HFFc6 (cell line): ENCODE results near the gene ANTXR1. TPM values are rescaled to one million over a fixed set of nuclear protein-coding genes. Genes with fewer than 3 reads are reported as not detected.

Source experiments
- DNase-seq: peaks from one replicate; pipeline ENCODE4 v3.0.0-alpha.2; 2018
- H3K27ac Mint-ChIP-seq: 2 replicates; pipeline ENCODE4 v1.8.0; 2020; ENCODE audit warnings: mild to moderate bottlenecking, mixed read lengths
- H3K27me3 Mint-ChIP-seq: 2 replicates; pipeline ENCODE4 v1.8.0; 2021; ENCODE audit warnings: mild to moderate bottlenecking, moderate library complexity, mixed read lengths; ENCODE audit not compliant: insufficient read depth
- H3K36me3 Mint-ChIP-seq: 2 replicates; pipeline ENCODE4 v1.8.0; 2021; ENCODE audit warnings: low read depth, mixed read lengths
- H3K4me1 Mint-ChIP-seq: 2 replicates; pipeline ENCODE4 v1.8.0; 2020; ENCODE audit warnings: low read depth, mixed read lengths
- H3K4me3 Mint-ChIP-seq: 2 replicates; pipeline ENCODE4 v1.8.0; 2020; ENCODE audit warnings: mild to moderate bottlenecking, moderate library complexity, mixed read lengths
- H3K9me3 Mint-ChIP-seq: 2 replicates; pipeline ENCODE4 v1.8.0; 2020; ENCODE audit warnings: mild to moderate bottlenecking, mixed read lengths
- total RNA-seq, 6 experiments: library from RNA; stranded (reverse); fragmentation: NEBNext Ultra II Directional; extraction: Animal tissue kit (Norgen Biotek cat#: 25700); gene quantifications; 2 replicates in 1 of 6; 3 replicates in 5 of 6; pipeline ENCODE4 v1.2.3, GENCODE V29; 2021
- TF ChIP-seq, protein P1 (sequence below): fragments of 200-600 bp; sonication (generic); IDR thresholded peaks from 2 replicates; pipeline ENCODE4 v1.5.0; 2021; ENCODE audit warnings: antibody characterized with exemption, mild to moderate bottlenecking

ANTXR1 gene
- total RNA-seq, 6 experiments from 2014 or later, result 98.0 to 137 (median 124) TPM

GRCh38 chr2:69164061-69164778, 151.2 kb downstream of the ANTXR1 start:
- H3K4me1 Mint-ChIP-seq, result peaks cover 80% of the 10 kb centered on the region
- TF ChIP-seq, protein P1, sequence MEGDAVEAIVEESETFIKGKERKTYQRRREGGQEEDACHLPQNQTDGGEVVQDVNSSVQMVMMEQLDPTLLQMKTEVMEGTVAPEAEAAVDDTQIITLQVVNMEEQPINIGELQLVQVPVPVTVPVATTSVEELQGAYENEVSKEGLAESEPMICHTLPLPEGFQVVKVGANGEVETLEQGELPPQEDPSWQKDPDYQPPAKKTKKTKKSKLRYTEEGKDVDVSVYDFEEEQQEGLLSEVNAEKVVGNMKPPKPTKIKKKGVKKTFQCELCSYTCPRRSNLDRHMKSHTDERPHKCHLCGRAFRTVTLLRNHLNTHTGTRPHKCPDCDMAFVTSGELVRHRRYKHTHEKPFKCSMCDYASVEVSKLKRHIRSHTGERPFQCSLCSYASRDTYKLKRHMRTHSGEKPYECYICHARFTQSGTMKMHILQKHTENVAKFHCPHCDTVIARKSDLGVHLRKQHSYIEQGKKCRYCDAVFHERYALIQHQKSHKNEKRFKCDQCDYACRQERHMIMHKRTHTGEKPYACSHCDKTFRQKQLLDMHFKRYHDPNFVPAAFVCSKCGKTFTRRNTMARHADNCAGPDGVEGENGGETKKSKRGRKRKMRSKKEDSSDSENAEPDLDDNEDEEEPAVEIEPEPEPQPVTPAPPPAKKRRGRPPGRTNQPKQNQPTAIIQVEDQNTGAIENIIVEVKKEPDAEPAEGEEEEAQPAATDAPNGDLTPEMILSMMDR, result no peak
- peaks cover 39% of the 10 kb centered on the region for H3K36me3 Mint-ChIP-seq
- peak; percentile 88 for DNase-seq
- no peaks in the 10 kb centered on the region for H3K9me3 Mint-ChIP-seq
- peak overlapping the region; percentile 87 for H3K27ac Mint-ChIP-seq
- H3K27me3 Mint-ChIP-seq, result no peaks in the 10 kb centered on the region
- H3K4me3 Mint-ChIP-seq, result peak overlapping the region; percentile 79

GRCh38 chr2:69165091-69165880, 152.3 kb downstream of the ANTXR1 start:
- peaks cover 84% of the 10 kb centered on the region for H3K4me1 Mint-ChIP-seq
- TF ChIP-seq, protein P1, result no peak
- no peak for DNase-seq
- no peak overlapping the region for H3K4me3 Mint-ChIP-seq
- H3K27me3 Mint-ChIP-seq, result no peaks in the 10 kb centered on the region
- H3K36me3 Mint-ChIP-seq, result peaks cover 42% of the 10 kb centered on the region
- H3K9me3 Mint-ChIP-seq, result no peaks in the 10 kb centered on the region
- peak overlapping the region; percentile 87 for H3K27ac Mint-ChIP-seq

DNA sequence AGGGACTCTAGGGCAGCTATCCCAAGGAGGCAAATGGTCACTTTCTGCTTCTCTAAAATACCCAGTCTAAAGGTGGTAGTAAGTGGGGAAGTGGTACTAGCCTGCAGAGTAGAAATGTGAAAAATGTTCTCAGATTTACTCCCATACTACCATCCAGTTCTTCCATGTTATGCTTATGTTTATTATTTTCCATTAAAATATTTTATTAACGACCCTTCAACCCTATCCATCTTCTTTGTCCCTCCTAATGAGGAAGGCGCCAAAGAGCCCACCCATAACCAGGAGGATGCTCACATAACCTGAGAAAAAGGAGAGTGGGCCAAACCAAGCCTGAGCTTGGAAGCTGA, 153.5 kb downstream of the ANTXR1 start:
- Mint-ChIP-seq H3K36me3 (peaks cover 37% of the 10 kb centered on the region), H3K27ac (no peak overlapping the region), H3K4me1 (peaks cover 84% of the 10 kb centered on the region), H3K9me3 (no peaks in the 10 kb centered on the region), H3K4me3 (no peak overlapping the region), H3K27me3 (no peaks in the 10 kb centered on the region)
- no peak for DNase-seq
- TF ChIP-seq, protein P1, result no peak

DNA sequence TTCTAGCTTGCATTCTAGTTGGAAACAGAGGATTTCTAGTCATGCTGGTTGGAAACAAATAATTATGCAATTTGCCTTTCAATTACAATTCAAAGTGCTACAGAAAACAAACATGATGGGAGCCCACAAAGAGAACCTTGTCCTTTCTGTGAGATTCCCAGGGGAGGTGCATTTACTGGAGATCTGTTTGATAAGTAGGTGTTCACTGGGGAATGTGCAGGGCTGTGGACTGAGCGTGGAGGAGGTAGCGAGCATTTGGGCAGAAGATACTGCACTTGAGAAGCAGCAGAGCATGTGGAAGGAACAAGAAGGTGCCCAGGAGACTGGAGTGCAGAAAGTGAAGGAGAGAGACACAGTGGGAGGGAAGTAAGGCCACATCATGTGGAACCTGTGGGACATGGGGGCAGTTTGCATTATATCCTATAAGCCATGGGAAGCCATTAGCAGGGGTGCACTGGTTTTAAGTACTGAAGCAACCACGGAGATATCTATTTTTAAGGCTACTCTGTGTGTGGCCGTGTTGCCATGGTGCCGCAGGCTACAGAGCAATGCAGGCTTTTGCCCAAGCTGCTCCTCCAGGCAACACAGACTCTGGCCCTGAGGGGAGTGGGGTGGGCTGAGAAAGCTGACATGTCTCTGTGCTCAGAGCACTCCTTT, 154.0 kb downstream of the ANTXR1 start:
- Mint-ChIP-seq H3K4me3 (no peak overlapping the region), H3K27ac (no peak overlapping the region), H3K27me3 (no peaks in the 10 kb centered on the region), H3K36me3 (peaks cover 37% of the 10 kb centered on the region), H3K4me1 (peaks cover 84% of the 10 kb centered on the region), H3K9me3 (no peaks in the 10 kb centered on the region)
- DNase-seq, result no peak
- TF ChIP-seq, protein P1, result no peak

DNA sequence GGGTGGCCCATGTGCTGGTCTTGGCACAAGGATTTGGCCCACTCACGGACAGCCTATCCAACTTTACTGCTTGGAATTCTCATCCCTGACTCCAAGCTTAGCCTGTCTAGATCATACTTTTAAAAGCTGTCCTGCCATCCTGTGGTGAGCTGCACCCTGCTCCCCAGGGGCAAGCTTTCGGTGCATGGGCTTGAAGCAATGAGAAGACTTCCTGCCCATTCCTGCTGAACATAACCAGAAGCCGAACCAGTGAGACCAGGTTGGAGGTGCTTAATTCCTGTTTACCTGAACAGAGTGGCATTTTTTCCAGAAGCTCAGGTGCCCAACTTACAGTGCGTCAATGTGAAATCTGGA, 154.5 kb downstream of the ANTXR1 start:
- DNase-seq, result no peak
- Mint-ChIP-seq H3K9me3 (no peaks in the 10 kb centered on the region), H3K4me1 (peaks cover 84% of the 10 kb centered on the region), H3K4me3 (no peak overlapping the region), H3K36me3 (peaks cover 41% of the 10 kb centered on the region), H3K27me3 (no peaks in the 10 kb centered on the region), H3K27ac (no peak overlapping the region)
- TF ChIP-seq, protein P1, result no peak
